K562 (cell line): Measurements from ENCODE around the gene CEP68. TPM values are rescaled to one million over a fixed set of nuclear protein-coding genes. Genes with fewer than 3 reads are reported as not detected.
A peak's percentile ranks its signal among the peaks of the same experiment; 100 is the strongest.

Source experiments
- ATAC-seq: fragments of 200-7000 bp; cut with Tn5 transposase; 3 replicates; pipeline ENCODE4 v1.9.1; 2020; ENCODE audit warnings: moderate library complexity
- BruUV-seq: library from RNA; stranded (reverse); fragments of 400-500 nt; replicated peaks from 2 replicates; lab custom pipeline; 2021; lab: Mats Ljungman, UMichigan
- CTCF ChIA-PET: fragments of 300-600 bp; formaldehyde crosslinking; extraction: SDS; loops from one replicate; lab custom pipeline; 2021; ENCODE audit warnings: low intra/inter-chr PET ratio; lab: Yijun Ruan, JAX
- POLR2A ChIA-PET: fragments of 300-600, 350-650 bp; sonication (Branson Sonifier 250); formaldehyde crosslinking; extraction: SDS; loops from one replicate; lab custom pipeline; 2021; ENCODE audit warnings: antibody characterized with exemption, inconsistent platforms; lab: Yijun Ruan, JAX
- DNase-seq, 4 experiments: peaks; one replicate each; pipeline versions ENCODE4 v3.0.0 to v3.0.0-alpha.2; 2011 to 2018; ENCODE audit warnings: low spot score in 3 of 4, mixed read lengths in 3 of 4; ENCODE audit errors: extremely low read depth in 1 of 4
- FAIRE-seq: peaks from 2 replicates; lab custom pipeline; 2011; peaks lifted over from hg19 to GRCh38; lab: Jason Lieb, UNC
- H2AFZ ChIP-seq: 2 replicates; pipeline ENCODE4 v1.6.0; 2011; ENCODE audit warnings: low read depth, low read length, control low read depth, inconsistent platforms
- H3K27ac ChIP-seq: fragments of 200-600 bp; 3 replicates; pipeline ENCODE4 v1.8.0; 2011; ENCODE audit warnings: low read depth, mild to moderate bottlenecking, control low read depth, inconsistent platforms, low read length, moderate library complexity, mixed read lengths; ENCODE audit errors: extremely low read depth
- H3K27me3 ChIP-seq, 2 experiments: fragments of 300-600 bp in 1 of 2; 2 replicates in 1 of 2; 3 replicates in 1 of 2; pipeline versions ENCODE4 v1.6.0 to v1.8.0; 2011; ENCODE audit warnings: inconsistent platforms in 2 of 2, low read length in 2 of 2, mild to moderate bottlenecking in 1 of 2, mixed read lengths in 1 of 2, moderate library complexity in 1 of 2; ENCODE audit not compliant: control insufficient read depth in 2 of 2, insufficient read depth in 2 of 2
- H3K36me3 ChIP-seq: fragments of 300-600 bp; 3 replicates; pipeline ENCODE4 v1.8.0; 2011; ENCODE audit warnings: mild to moderate bottlenecking, low read length, inconsistent platforms; ENCODE audit not compliant: control insufficient read depth, insufficient read depth
- H3K4me1 ChIP-seq, 2 experiments: fragments of 200-600 bp in 1 of 2; replicated peaks in 1 of 2; 2 replicates in 1 of 2; 3 replicates in 1 of 2; pipeline versions ENCODE4 v1.5.1 to v1.8.0; 2011; ENCODE audit warnings: inconsistent platforms in 2 of 2, low read length in 2 of 2, mild to moderate bottlenecking in 1 of 2, mixed read lengths in 1 of 2, moderate library complexity in 1 of 2; ENCODE audit not compliant: control insufficient read depth in 2 of 2, insufficient read depth in 2 of 2
- H3K4me2 ChIP-seq: 2 replicates; pipeline ENCODE4 v1.6.1; 2011; ENCODE audit warnings: low read length, control low read depth, inconsistent platforms, mixed read lengths; ENCODE audit not compliant: insufficient read depth
- H3K4me3 ChIP-seq: fragments of 200-600 bp; sonication (generic), shearing (Covaris generic); 2 replicates; pipeline ENCODE4 v1.5.1; 2016; ENCODE audit warnings: control low read depth, inconsistent platforms
- H3K79me2 ChIP-seq: fragments of 200-600 bp; 3 replicates; pipeline ENCODE4 v1.8.0; 2011; ENCODE audit warnings: low read length, inconsistent platforms; ENCODE audit not compliant: control insufficient read depth, insufficient read depth
- H3K9ac ChIP-seq, 2 experiments: 2 replicates each; pipeline versions ENCODE4 v1.6.0 to v1.6.1; 2011; ENCODE audit warnings: low read depth in 2 of 2, low read length in 2 of 2, control low read depth in 1 of 2, inconsistent platforms in 1 of 2, mild to moderate bottlenecking in 1 of 2, mixed read lengths in 1 of 2; ENCODE audit not compliant: insufficient read depth in 1 of 2
- H3K9me1 ChIP-seq: one replicate; pipeline ENCODE4 v1.6.0; 2011; ENCODE audit warnings: inconsistent platforms, mild to moderate bottlenecking, low read length, moderate library complexity; ENCODE audit not compliant: control insufficient read depth, insufficient read depth
- H3K9me3 ChIP-seq: replicated peaks from 2 replicates; pipeline ENCODE4 v1.5.1; 2011; ENCODE audit warnings: low read depth, low read length, inconsistent platforms; ENCODE audit not compliant: control insufficient read depth, insufficient read depth
- H4K20me1 ChIP-seq: replicated peaks from 2 replicates; pipeline ENCODE4 v1.6.1; 2011; ENCODE audit warnings: low read length, inconsistent platforms, mixed read lengths; ENCODE audit not compliant: control insufficient read depth, insufficient read depth
- BRD4 ChIP-seq: fragments of 200-600 bp; sonication (generic); IDR thresholded peaks from 2 replicates; pipeline ENCODE4 v1.6.1; 2017; ENCODE audit warnings: inconsistent platforms
- ESRRB ChIP-seq: fragments of 250-450 bp; sonication (Bioruptor Pico); IDR thresholded peaks from 2 replicates; pipeline ENCODE4 v1.5.0; 2020; ENCODE audit warnings: mild to moderate bottlenecking, moderate library complexity, borderline replicate concordance
- GABPB1 ChIP-seq: sonication (generic); formaldehyde crosslinking; IDR thresholded peaks from 2 replicates; pipeline ENCODE4 v1.8.0; 2022; ENCODE audit warnings: mild to moderate bottlenecking, missing genetic modification reagents
- NONO ChIP-seq, 2 experiments: fragments of 200-400 bp in 1 of 2; fragments of 450-650 bp in 1 of 2; formaldehyde crosslinking in 1 of 2; IDR thresholded peaks; 2 replicates each; pipeline ENCODE4 v1.6.1; 2017; ENCODE audit warnings: low read depth in 2 of 2, mild to moderate bottlenecking in 2 of 2, moderate library complexity in 2 of 2, low read length in 1 of 2
- U2AF2 ChIP-seq: fragments of 200-400 bp; formaldehyde crosslinking; optimal IDR thresholded peaks from 2 replicates; pipeline ENCODE3; 2017; ENCODE audit warnings: low read depth, mild to moderate bottlenecking, low read length
- WGBS: fragments of 100-300 bp; shearing (Covaris generic); methylation state at CpG from one replicate; pipeline ENCODE4 v1.1.6; 2016; ENCODE audit warnings: low coverage, mixed read lengths; ENCODE audit not compliant: insufficient coverage; ENCODE audit errors: missing lambda C conversion rate; 5-methylcytosine and 5-hydroxymethylcytosine counted together
- in situ Hi-C: fragments of 300-500 bp; cut with MboI; formaldehyde crosslinking; loops from 4 replicates; pipeline ENCODE4 v1.15.0; 2018; ENCODE audit warnings: inconsistent platforms, mixed read lengths
- intact Hi-C: fragments of 100-400 bp; cut with micrococcal nuclease; formaldehyde crosslinking; loops from 2 replicates; pipeline ENCODE4 v1.14.2; 2022
- polyA plus RNA-seq, 8 experiments: library from polyadenylated mRNA; depleted of rRNA in 4 of 8; stranded (reverse) in 5 of 8; unstranded in 3 of 8; fragments of >200 nt; fragmentation: Nextera tagmentation in 2 of 8; fragmentation: Illumina TruSeq in 1 of 8; extraction: Ambion mirVana in 2 of 8; extraction: Trizol in 1 of 8; gene quantifications; 2 replicates each; pipeline versions ENCODE4 v1.2.1 to v1.2.3, GENCODE V29; 2011 to 2014; ENCODE audit warnings: inconsistent platforms in 1 of 8, missing spikeins in 1 of 8
- total RNA-seq, 7 experiments: library from RNA; depleted of rRNA in 6 of 7; stranded (reverse); fragments of >200 nt in 6 of 7; fragmentation: Illumina TruSeq in 2 of 7; extraction: Trizol in 2 of 7; gene quantifications; 2 replicates each; pipeline versions ENCODE4 v1.2.1 to v1.2.3, GENCODE V29; 2011 to 2021; ENCODE audit warnings: low replicate concordance in 1 of 7
- TF ChIP-seq, protein P1 (sequence below): fragments of 250-450 bp; sonication (Bioruptor Pico); IDR thresholded peaks from 2 replicates; pipeline ENCODE4 v1.9.0; 2021; ENCODE audit warnings: mild to moderate bottlenecking
- TF ChIP-seq, protein P2 (sequence below): fragments of 450-650 bp; formaldehyde crosslinking; IDR thresholded peaks from 2 replicates; pipeline ENCODE4 v1.4.0; 2020; ENCODE audit warnings: mild to moderate bottlenecking, moderate library complexity

Gene CEP68
- total and polyA plus RNA-seq, 9 of the 15 experiments (the other 6 are each of a cell fraction or from before 2014, with no cell fraction given) = 1.4 to 8.5 (median 5.2) TPM

DNA sequence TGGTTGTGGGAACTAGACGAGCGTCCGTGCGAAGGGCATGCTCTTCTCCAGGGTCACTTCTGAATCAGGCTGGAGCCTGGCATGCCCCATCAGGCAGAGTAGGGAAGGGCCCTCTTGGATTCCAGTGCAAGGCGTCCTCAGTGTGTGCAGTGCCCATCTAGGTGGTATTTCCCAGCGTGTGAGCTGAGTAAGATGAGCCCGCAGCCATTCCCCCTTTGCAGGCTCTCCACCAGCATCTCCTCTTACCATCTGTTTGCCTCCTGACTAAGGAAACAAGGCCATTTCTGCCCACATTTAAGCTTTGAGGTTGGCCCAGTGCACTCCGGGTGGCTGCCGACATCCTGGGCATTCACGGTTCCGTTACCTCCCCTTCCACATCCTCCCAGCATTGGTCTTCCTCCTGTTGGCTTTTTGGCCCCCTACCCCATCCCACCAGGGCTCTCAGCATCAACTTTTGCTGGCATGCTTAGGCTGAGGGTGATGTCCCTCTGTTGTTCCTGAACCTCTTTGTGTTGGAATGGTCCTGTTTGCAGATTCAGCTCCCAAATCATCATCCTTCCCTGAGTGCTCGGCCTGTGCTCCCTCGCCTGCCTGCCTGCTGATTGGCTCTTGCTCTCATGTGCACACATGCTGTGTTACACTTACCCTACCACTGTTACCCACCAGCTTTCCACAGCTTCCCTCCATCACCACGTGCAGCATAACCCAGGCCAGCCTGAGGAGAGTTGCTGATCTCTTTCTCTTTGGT, 11.8 kb downstream of the CEP68 start:
- no peak for FAIRE-seq
- CTCF ChIA-PET = no interaction called here
- in situ Hi-C loops = loop anchor here (10.0 kb wide), 1 partner anchor 507 kb away; no protein-coding TSS in a partner anchor
- Histone ChIP-seq H3K9me3 (no peaks in the 10 kb centered on the region), H2AFZ (no peak overlapping the region), H3K9ac (peak overlapping the region in 1 of 2 experiments; percentile 43; a peak in 1 of 4 replicates), H3K36me3 (peaks cover 36% of the 10 kb centered on the region; the same call in 2 of the 3 replicates), H3K9me1 (no peaks in the 10 kb centered on the region), H3K4me1 (peaks cover 18 to 20% of the 10 kb centered on the region in 2 experiments), H4K20me1 (peaks cover 4% of the 10 kb centered on the region; the same call in 1 of the 2 replicates), H3K27ac (no peak overlapping the region), H3K4me3 (no peak overlapping the region), H3K4me2 (no peak overlapping the region), H3K27me3 (no peaks in the 10 kb centered on the region), H3K79me2 (peaks cover 31% of the 10 kb centered on the region)
- no peak for DNase-seq
- no TSS peak for BruUV-seq
- no peak for ATAC-seq
- WGBS = 81% methylated on average over 14 of the region's 14 CpGs
- intact Hi-C loops = loop anchor here (10.0 kb wide), 1 partner anchor 367 kb away; the partner anchor contains the start of gene SPRED2
- POLR2A ChIA-PET = interaction anchor here (1.2 to 2.1 kb wide), 2 partner anchors 12 kb away, joined by 3 to 7 read pairs; partner anchors contain the start of gene CEP68
- TF ChIP-seq BRD4 (no peak), NONO (IDR thresholded peaks at IDR 0.05; ENCODE audit: low read depth in 2 of 2, low read length in 1 of 2) (no peak), ESRRB (CRISPR knock-in tag) (no peak), U2AF2 (no peak), GABPB1 (CRISPR knock-in tag) (no peak)
- TF ChIP-seq, protein P1, sequence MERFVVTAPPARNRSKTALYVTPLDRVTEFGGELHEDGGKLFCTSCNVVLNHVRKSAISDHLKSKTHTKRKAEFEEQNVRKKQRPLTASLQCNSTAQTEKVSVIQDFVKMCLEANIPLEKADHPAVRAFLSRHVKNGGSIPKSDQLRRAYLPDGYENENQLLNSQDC (CRISPR knock-in tag) = no peak
- TF ChIP-seq, protein P2, sequence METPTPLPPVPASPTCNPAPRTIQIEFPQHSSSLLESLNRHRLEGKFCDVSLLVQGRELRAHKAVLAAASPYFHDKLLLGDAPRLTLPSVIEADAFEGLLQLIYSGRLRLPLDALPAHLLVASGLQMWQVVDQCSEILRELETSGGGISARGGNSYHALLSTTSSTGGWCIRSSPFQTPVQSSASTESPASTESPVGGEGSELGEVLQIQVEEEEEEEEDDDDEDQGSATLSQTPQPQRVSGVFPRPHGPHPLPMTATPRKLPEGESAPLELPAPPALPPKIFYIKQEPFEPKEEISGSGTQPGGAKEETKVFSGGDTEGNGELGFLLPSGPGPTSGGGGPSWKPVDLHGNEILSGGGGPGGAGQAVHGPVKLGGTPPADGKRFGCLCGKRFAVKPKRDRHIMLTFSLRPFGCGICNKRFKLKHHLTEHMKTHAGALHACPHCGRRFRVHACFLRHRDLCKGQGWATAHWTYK = no peak
